Endothelial cell of umbilical vein (primary cell): ENCODE measurements around the gene PKD2L1. TPM values are rescaled to one million over a fixed set of nuclear protein-coding genes. Genes with fewer than 3 reads are reported as not detected.

Experiments
- BruUV-seq: library from RNA; stranded (reverse); fragments of 400-500 nt; replicated peaks from 2 replicates; lab custom pipeline; 2021; lab: Mats Ljungman, UMichigan
- CTCF ChIA-PET: fragments of 300-600, 350-600 bp; sonication (Branson Sonifier 250); formaldehyde crosslinking; loops from one replicate; lab custom pipeline; 2021; ENCODE audit warnings: antibody characterized with exemption, inconsistent platforms; lab: Charles Lee
- POLR2A ChIA-PET: fragments of 300-600, 350-600 bp; sonication (Branson Sonifier 250); formaldehyde crosslinking; loops from one replicate; lab custom pipeline; 2021; ENCODE audit warnings: antibody characterized with exemption, inconsistent platforms; lab: Charles Lee
- DNase-seq: peaks from one replicate; pipeline ENCODE4 v3.0.0-alpha.2; 2011; ENCODE audit warnings: low read depth, low spot score
- FAIRE-seq: peaks from 2 replicates; lab custom pipeline; 2011; peaks lifted over from hg19 to GRCh38; lab: Jason Lieb, UNC
- H2AFZ ChIP-seq: 2 replicates; pipeline ENCODE4 v1.6.0; 2012; ENCODE audit warnings: low read depth, low read length, control low read depth, inconsistent platforms
- H3K27ac ChIP-seq: 2 replicates; pipeline ENCODE4 v1.5.1; 2011; ENCODE audit warnings: low read depth, mild to moderate bottlenecking, control low read depth, low read length, moderate library complexity; ENCODE audit not compliant: insufficient read depth
- H3K27me3 ChIP-seq, 2 experiments: 2 replicates each; pipeline versions ENCODE4 v1.6.0 to v1.6.1; 2011; ENCODE audit warnings: low read length in 2 of 2, mixed read lengths in 1 of 2; ENCODE audit not compliant: control insufficient read depth in 2 of 2, insufficient read depth in 2 of 2
- H3K36me3 ChIP-seq, 2 experiments: 2 replicates in 1 of 2; 3 replicates in 1 of 2; pipeline ENCODE4 v1.5.1; 2011; ENCODE audit warnings: low read length in 2 of 2, mild to moderate bottlenecking in 1 of 2, moderate library complexity in 1 of 2; ENCODE audit not compliant: control insufficient read depth in 2 of 2, insufficient read depth in 2 of 2; ENCODE audit errors: extremely low read depth in 1 of 2
- H3K4me1 ChIP-seq: 3 replicates; pipeline ENCODE4 v1.5.1; 2011; ENCODE audit warnings: mild to moderate bottlenecking, low read length; ENCODE audit not compliant: control insufficient read depth, insufficient read depth; ENCODE audit errors: extremely low read depth
- H3K4me2 ChIP-seq: 2 replicates; pipeline ENCODE4 v1.6.1; 2011; ENCODE audit warnings: low read length, control low read depth, mixed read lengths; ENCODE audit not compliant: insufficient read depth
- H3K4me3 ChIP-seq, 3 experiments: fragments of 200-600 bp in 1 of 3; sonication (generic), shearing (Covaris generic) in 1 of 3; replicated peaks in 1 of 3; 2 replicates each; pipeline ENCODE4 v1.5.1; 2011 to 2016; ENCODE audit warnings: control low read depth in 3 of 3, low read length in 3 of 3, mild to moderate bottlenecking in 2 of 3, inconsistent platforms in 1 of 3, low read depth in 1 of 3, moderate library complexity in 1 of 3; ENCODE audit not compliant: insufficient read depth in 1 of 3
- H3K79me2 ChIP-seq: 2 replicates; pipeline ENCODE4 v1.6.0; 2012; ENCODE audit warnings: low read length, inconsistent platforms; ENCODE audit not compliant: control insufficient read depth, insufficient read depth
- H3K9ac ChIP-seq: replicated peaks from 2 replicates; pipeline ENCODE3; 2011; ENCODE audit warnings: low read length, control low read depth; ENCODE audit not compliant: insufficient read depth; ENCODE audit errors: extremely low read depth
- H3K9me1 ChIP-seq: replicated peaks from 3 replicates; pipeline ENCODE4 v1.6.0; 2011; ENCODE audit warnings: mild to moderate bottlenecking, low read length; ENCODE audit not compliant: control insufficient read depth, insufficient read depth; ENCODE audit errors: extremely low read depth
- H3K9me3 ChIP-seq: replicated peaks from 2 replicates; pipeline ENCODE4 v1.5.1; 2012; ENCODE audit warnings: low read length, inconsistent platforms; ENCODE audit not compliant: control insufficient read depth, insufficient read depth
- H4K20me1 ChIP-seq: replicated peaks from 2 replicates; pipeline ENCODE3; 2011; ENCODE audit warnings: mild to moderate bottlenecking, low read length; ENCODE audit not compliant: control insufficient read depth, insufficient read depth; ENCODE audit errors: extremely low read depth
- EZH2 ChIP-seq: IDR thresholded peaks from 2 replicates; pipeline ENCODE4 v1.6.1; 2012; ENCODE audit warnings: borderline replicate concordance, low read depth, mild to moderate bottlenecking, moderate library complexity, low read length, inconsistent platforms; ENCODE audit not compliant: severe bottlenecking
- FOS ChIP-seq: IDR thresholded peaks from 2 replicates; pipeline ENCODE4 v1.6.1; 2011; ENCODE audit warnings: mild to moderate bottlenecking, low read length, moderate library complexity, borderline replicate concordance; ENCODE audit not compliant: insufficient read depth
- GATA2 ChIP-seq: IDR thresholded peaks from 2 replicates; pipeline ENCODE4 v1.7.0; 2011; ENCODE audit warnings: low read depth, mild to moderate bottlenecking, moderate library complexity, mixed read lengths, low read length; ENCODE audit not compliant: insufficient read length, insufficient read depth
- JUN ChIP-seq: IDR thresholded peaks from 2 replicates; pipeline ENCODE4 v1.6.1; 2011; ENCODE audit warnings: borderline replicate concordance, low read depth; ENCODE audit not compliant: insufficient read length, insufficient read depth
- MYC ChIP-seq: IDR thresholded peaks from one replicate; pipeline ENCODE4 v1.6.1; 2011; ENCODE audit warnings: mild to moderate bottlenecking, low read depth, low read length
- POLR2A ChIP-seq: IDR thresholded peaks from 2 replicates; pipeline ENCODE4 v1.6.1; 2012; ENCODE audit warnings: low read depth, mild to moderate bottlenecking, control low read depth, low read length
- POLR2AphosphoS5 ChIP-seq: IDR thresholded peaks from 2 replicates; pipeline ENCODE4 v1.6.1; 2012; ENCODE audit warnings: low read depth, mild to moderate bottlenecking, control low read depth, low read length, moderate library complexity; ENCODE audit not compliant: insufficient read depth
- dilution Hi-C: fragments of 300-500 bp; cut with MboI; formaldehyde crosslinking; loops from one replicate; pipeline ENCODE4 v1.15.0; 2019; ENCODE audit warnings: low sequenced_read_pairs; ENCODE audit not compliant: extremely low pct_ligation_motif_present
- intact Hi-C: fragments of 100-400 bp; cut with micrococcal nuclease; formaldehyde crosslinking; loops from one replicate; pipeline ENCODE4 v1.10.0; 2022
- polyA plus RNA-seq, 4 experiments: library from polyadenylated mRNA; depleted of rRNA in 3 of 4; stranded (reverse) in 3 of 4; unstranded in 1 of 4; fragments of >200 nt; gene quantifications; 2 replicates each; pipeline versions ENCODE4 v1.2.1 to v1.2.3, GENCODE V29; 2011 to 2012; ENCODE audit warnings: missing spikeins in 1 of 4
- total RNA-seq: library from RNA; stranded (reverse); gene quantifications from 2 replicates; pipeline ENCODE4 v1.2.3, GENCODE V29; 2021
- TF ChIP-seq, protein P1 (sequence below): IDR thresholded peaks from 2 replicates; pipeline ENCODE4 v1.6.1; 2011; ENCODE audit not compliant: insufficient read depth, insufficient read length
- TF ChIP-seq, protein P2 (sequence below), 2 donors: IDR thresholded peaks; 1 replicate in 1 of 2; 2 replicates in 1 of 2; pipeline ENCODE4 v1.5.1; 2011; ENCODE audit warnings: low read length in 2 of 2, mild to moderate bottlenecking in 2 of 2, moderate library complexity in 2 of 2, control low read depth in 1 of 2, inconsistent platforms in 1 of 2, low read depth in 1 of 2; ENCODE audit not compliant: insufficient read depth in 1 of 2; ENCODE audit errors: extremely low read depth in 1 of 2

PKD2L1 gene
- total and polyA plus RNA-seq, 2 donors (not counting 3 experiments of a cell fraction or from before 2014, with no cell fraction given): not detected

DNA sequence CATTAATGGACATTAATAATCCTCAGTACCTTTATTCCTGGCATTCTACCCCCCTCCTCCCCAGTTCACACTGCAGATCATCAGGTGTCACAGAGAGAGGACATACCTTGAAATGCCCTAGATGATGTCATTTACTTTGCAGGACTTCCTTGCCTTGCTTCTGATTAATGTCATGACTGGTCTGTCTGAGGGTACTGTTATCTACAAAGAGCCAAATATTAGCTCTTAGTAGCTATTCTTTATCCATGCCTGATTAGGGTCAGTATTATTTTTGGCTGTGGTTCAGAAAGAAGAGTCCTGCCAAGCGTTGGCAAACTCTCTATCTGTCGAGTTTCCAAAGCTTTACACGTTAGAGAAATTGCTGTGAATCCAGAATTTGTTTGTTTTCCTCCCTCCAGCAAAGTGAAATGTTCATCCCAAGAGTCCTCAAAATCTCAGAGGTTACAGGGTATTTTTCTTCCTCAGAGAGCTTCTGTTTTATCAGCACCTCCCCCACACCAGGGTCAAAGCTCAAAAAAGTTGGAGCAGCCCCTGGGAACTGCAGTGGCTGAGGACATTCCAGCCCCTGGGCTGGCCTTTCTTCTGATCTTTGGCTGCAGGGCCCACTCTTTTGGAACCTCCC, 29.6 kb upstream of the PKD2L1 start:
- Histone ChIP-seq H3K9me3 (no peaks in the 10 kb centered on the region), H3K9ac (no peak overlapping the region), H3K9me1 (no peaks in the 10 kb centered on the region), H3K4me1 (peaks cover 54% of the 10 kb centered on the region), H4K20me1 (no peaks in the 10 kb centered on the region), H3K4me3 (no peak overlapping the region), H3K27me3 (no peaks in the 10 kb centered on the region), H3K27ac (peak overlapping the region; percentile 49), H3K36me3 (peaks cover 14 to 32% of the 10 kb centered on the region in 2 experiments), H2AFZ (no peak overlapping the region), H3K79me2 (peaks cover 37% of the 10 kb centered on the region), H3K4me2 (no peak overlapping the region)
- FAIRE-seq: no peak
- CTCF ChIA-PET: interaction anchor here (0.8 to 1.8 kb wide), 5 partner anchors 11 to 159 kb away, joined by 3 to 10 read pairs (median 5); no protein-coding TSS in a partner anchor
- dilution Hi-C loops: no loop called here
- POLR2A ChIA-PET: interaction anchor here (0.8 kb wide), 1 partner anchor 11 kb away, joined by 3 read pairs; no protein-coding TSS in a partner anchor
- intact Hi-C loops: loop anchor here (2.0 kb wide), 1 partner anchor 13 kb away; no protein-coding TSS in a partner anchor
- BruUV-seq: no TSS peak
- no peak for DNase-seq
- TF ChIP-seq JUN: no peak
- TF ChIP-seq EZH2: no peak
- no peak for TF ChIP-seq GATA2
- TF ChIP-seq, protein P1, sequence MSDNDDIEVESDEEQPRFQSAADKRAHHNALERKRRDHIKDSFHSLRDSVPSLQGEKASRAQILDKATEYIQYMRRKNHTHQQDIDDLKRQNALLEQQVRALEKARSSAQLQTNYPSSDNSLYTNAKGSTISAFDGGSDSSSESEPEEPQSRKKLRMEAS: no peak

- TF ChIP-seq MYC: no peak
- TF ChIP-seq, protein P1: no peak
- TF ChIP-seq, protein P2, sequence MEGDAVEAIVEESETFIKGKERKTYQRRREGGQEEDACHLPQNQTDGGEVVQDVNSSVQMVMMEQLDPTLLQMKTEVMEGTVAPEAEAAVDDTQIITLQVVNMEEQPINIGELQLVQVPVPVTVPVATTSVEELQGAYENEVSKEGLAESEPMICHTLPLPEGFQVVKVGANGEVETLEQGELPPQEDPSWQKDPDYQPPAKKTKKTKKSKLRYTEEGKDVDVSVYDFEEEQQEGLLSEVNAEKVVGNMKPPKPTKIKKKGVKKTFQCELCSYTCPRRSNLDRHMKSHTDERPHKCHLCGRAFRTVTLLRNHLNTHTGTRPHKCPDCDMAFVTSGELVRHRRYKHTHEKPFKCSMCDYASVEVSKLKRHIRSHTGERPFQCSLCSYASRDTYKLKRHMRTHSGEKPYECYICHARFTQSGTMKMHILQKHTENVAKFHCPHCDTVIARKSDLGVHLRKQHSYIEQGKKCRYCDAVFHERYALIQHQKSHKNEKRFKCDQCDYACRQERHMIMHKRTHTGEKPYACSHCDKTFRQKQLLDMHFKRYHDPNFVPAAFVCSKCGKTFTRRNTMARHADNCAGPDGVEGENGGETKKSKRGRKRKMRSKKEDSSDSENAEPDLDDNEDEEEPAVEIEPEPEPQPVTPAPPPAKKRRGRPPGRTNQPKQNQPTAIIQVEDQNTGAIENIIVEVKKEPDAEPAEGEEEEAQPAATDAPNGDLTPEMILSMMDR (IDR thresholded peaks at IDR 0.05; ENCODE audit: extremely low read depth in 1 of 2, insufficient read depth in 1 of 2, low read depth in 1 of 2, low read length in 2 of 2): no peak
- peak; percentile 80 for TF ChIP-seq GATA2
- no peak for TF ChIP-seq JUN
- no peak for TF ChIP-seq EZH2
- TF ChIP-seq POLR2AphosphoS5: peak; percentile 45
- TF ChIP-seq POLR2A: peak; percentile 38
- TF ChIP-seq FOS: no peak
- no peaks in the 10 kb centered on the region for H3K27me3 ChIP-seq
- DNase-seq (peak; percentile 81), FAIRE-seq (peak; percentile 53)
- peak overlapping the region; percentile 49 for H3K27ac ChIP-seq
- peak overlapping the region; percentile 41 for H3K4me2 ChIP-seq
- H3K9ac ChIP-seq: no peak overlapping the region
- H4K20me1 ChIP-seq: no peaks in the 10 kb centered on the region
- H3K4me3 ChIP-seq: no peak overlapping the region
- dilution Hi-C loops (no loop called here), intact Hi-C loops (loop anchor here (2.0 kb wide), 1 partner anchor 14 kb away; no protein-coding TSS in a partner anchor)
- H2AFZ ChIP-seq: no peak overlapping the region
- no TSS peak for BruUV-seq
- H3K9me3 ChIP-seq: no peaks in the 10 kb centered on the region
- H3K36me3 ChIP-seq: peaks cover 19 to 37% of the 10 kb centered on the region in 2 experiments
- POLR2A ChIA-PET: no interaction called here
- CTCF ChIA-PET: interaction anchor here (0.6 to 1.8 kb wide), 7 partner anchors 10 to 160 kb away, joined by 3 to 10 read pairs (median 5); no protein-coding TSS in a partner anchor
- peaks cover 41% of the 10 kb centered on the region for H3K79me2 ChIP-seq
- no peaks in the 10 kb centered on the region for H3K9me1 ChIP-seq
- H3K4me1 ChIP-seq: peaks cover 48% of the 10 kb centered on the region
Observed at GRCh38 chr10:100359030-100359432, 29.0 kb upstream of the PKD2L1 start.
